ENCODE measurements around the gene CNOT10.
"Not testable (repeated sequence)": the region's sequence is repeated elsewhere in the genome, so short reads cannot be mapped to it uniquely, and the experiment has no call there.

Gene CNOT10

GRCh38 chr3:32691847-32692246 lies 6.9 kb downstream of the CNOT10 start:
- DNase-seq = no peak

DNA sequence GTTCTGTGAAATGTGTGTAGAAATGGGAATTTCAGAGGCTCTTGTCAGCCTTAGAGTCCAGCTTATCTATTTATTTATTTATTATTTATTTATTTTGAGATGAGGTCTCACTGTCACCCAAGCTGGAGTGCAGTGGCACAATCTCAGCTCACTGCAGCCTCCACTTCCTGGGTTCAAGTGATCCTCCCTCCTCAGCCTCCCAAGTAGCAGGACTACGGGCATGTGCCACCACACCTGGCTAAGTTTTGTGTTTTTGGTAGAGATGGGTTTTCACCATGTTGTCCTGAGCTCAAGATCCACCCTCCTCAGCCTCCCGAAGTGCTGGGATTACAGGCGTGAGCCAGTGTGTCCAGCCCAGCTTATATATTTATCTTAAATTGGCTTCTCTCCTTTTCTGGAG lies 11.5 kb downstream of the CNOT10 start:
- DNase-seq = no peak

DNA sequence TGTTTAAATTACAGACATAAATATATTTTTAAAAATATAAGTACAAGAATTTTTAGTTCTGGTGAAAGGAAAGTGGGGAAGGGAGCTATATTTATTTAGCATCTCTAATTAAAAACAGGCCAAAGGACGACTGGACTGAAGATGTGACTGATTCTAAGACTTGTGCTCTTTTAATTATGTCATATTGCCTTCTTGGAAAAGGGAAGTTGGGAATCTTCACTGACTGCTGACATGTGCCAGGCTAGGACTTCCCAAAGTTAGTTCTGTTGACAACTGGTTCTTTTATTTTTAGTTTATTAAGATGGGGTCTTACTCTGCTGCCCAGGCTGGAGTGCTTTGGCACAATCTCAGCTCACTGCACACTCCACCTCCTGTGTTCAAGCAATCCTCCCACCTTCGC lies 13.5 kb downstream of the CNOT10 start:
- no peak for DNase-seq

DNA sequence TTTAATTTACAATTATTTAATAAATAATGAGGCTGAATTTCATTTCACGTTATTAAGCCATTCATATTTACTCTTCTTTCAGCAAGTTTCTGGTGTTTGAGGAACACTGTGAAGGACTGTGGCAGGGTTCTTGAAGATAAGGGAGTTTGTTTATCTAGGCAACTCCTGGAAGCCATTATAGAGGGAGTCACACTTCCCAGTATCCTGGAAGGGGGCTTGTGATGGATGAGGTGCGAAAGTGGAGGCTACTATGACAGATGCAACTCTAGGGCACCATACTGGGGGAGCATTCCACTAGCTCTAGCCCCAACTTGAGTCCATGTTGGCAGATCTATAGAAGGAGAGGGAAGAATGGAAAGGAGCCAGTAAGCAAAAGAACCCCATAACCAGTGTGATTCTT lies 14.4 kb downstream of the CNOT10 start:
- DNase-seq = no peak

- no peak for DNase-seq
These were observed 15.3 kb downstream of the CNOT10 start for GRCh38 chr3:32700244-32700643.

DNA sequence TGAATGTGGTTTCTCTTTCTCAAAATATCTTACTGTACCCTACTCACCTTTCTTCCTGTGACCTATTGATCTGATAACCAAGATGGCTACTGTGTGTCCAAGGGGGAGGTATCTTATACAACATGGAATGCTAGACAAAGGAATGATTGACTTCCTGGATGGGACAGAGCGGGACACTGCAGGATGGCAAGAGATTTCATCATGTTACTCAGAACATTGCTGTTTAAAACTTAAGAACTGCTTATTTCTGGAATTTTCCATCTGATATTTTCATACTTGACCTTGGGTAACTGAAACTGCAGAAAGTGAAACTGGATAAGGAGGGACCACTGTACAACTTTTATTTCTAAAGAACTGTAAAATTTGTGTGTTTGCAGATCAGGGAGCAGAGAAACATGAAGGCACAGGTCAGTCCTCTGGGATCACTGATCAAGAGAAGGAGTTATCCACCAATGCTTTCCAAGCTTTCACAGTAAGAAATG lies 18.5 kb downstream of the CNOT10 start:
- no peak for DNase-seq

DNA sequence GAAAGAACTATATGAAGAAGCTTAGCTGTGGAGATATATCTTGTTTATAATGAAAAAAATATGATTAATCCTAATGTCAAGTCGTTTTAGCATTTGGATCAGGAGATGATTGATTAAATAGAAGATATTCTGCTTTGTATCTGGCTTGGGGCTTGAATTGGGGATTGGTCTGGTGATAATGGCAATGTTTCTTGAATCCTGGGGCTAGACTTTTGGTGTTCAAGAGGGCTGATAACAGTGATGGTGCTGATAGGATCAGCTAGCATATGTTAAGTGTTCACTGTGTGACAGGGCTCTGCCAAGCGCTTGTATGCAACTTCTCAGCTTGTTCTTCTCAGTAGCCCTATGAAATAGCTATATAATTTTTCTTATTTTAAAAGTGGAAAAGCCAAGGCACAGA lies 20.2 kb downstream of the CNOT10 start:
- DNase-seq = no peak

DNA sequence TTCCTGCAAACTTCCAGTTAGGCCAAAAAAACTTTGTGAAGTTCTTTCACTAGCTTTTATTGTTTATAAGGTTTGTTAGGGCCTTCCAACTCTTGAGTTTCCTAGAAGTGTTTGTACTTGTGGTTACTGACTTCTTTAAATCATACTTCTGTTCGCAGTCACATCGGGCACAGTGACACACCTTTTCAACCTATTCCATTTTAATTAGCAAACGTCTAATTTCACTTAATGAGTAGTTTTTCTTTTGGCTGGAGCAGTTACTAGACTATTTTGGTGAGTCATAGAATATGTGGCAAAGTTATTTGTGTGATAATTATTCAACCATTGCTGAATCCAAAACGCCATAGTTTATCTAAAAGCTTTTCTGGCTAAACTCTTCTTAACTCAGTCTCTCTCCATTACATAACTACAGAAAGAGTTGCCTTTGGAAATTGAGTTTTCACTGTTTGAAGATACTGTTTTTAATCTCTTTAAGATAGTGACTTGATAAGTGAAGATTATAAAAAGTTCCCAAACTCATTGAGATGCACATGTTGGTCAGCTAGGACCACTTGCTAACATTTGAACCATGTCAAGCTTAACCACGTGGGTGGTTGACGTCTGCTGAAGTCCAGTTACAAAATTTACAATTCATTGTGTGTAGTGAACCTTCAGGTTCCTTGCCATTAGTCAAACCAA lies 21.5 kb downstream of the CNOT10 start:
- DNase-seq = no peak

DNA sequence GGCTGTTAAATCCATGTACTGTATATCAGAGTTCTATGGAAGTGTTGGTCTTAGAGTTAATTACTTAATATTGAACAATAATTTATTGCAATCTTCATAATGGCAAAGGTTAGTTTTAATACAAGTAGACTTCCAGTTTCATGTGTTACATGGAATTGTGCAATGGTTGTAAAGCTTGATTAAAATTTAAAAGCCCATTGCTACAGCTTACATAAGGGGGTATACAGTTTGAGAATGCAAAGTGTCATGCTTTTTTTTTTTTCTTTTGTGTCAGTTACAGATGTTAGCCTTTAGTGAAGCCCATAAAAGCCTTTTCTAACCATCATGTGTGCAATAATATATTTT lies 22.0 kb downstream of the CNOT10 start:
- DNase-seq = no peak

- DNase-seq = no peak
These were observed 23.8 kb downstream of the CNOT10 start for GRCh38 chr3:32708672-32709283.

DNA sequence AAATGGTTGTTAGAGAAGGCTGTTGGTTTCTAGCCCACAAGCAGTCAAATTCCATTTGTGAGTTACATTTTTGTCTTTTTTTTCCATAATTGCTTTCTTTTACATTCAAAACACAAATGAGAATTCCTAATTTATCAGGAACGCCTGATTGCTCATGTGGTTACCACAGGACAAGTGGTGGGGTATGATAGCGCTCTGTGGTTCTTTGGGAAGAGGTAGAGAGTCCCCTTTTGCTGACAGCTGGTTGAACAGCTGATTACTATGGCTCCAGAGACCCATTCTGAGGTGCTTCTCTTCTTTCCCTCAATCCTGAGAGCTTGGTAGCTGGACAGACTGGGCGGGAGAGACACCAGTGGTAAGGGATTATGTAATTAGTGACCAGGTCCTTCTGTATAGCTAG lies 24.4 kb downstream of the CNOT10 start:
- no peak for DNase-seq

- DNase-seq = no peak
These were observed 27.6 kb downstream of the CNOT10 start for GRCh38 chr3:32712506-32713055.

GRCh38 chr3:32713181-32713580 lies 28.2 kb downstream of the CNOT10 start:
- DNase-seq = no peak

GRCh38 chr3:32719335-32719734 lies 34.3 kb downstream of the CNOT10 start:
- no peak for DNase-seq

DNA sequence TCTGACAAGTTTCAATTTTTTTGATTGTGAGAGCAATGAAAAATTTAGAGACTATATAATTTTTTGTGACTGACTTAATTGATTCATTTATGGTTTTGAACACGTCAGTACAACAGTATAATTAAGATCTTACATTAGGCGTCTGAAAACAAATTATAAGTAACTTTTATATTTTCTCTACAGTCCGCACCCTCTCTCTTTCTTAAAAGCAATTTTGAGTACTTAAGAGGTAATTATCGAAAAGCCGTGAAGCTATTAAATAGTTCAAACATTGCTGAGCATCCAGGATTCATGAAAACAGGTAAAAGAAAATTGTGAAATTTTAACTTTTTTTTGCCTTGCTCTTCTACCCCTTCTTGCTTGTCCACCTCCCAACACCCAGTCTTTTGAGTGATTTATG lies 34.9 kb downstream of the CNOT10 start:
- DNase-seq = no peak

GRCh38 chr3:32725721-32726120 lies 40.7 kb downstream of the CNOT10 start:
- DNase-seq = no peak

DNA sequence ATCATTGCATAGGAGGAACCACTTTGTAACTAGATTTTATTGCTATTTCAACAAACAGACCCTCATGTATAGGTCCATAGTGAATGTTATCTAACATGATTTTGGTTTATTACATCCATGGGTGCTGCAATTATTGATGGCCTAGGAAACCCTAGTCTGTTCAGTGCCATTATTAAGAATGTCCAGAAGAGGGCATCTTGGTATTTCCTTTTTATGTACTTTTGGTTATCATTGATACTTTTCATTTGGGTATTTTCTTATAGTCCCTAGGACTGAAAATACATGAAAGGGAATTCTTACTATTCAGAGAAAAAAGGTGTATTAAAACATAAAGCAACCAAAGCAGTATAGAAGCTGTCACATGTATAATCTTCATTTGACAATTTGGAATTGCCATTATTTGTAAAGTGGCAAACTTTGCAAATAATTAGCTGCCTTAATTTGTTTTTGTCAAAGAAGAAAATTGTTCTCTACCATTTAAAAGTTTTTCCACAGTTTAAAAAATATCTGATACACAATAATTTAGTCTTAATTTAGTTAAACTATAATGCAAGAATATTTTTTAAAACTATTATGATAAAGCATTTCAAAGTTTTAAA lies 48.7 kb downstream of the CNOT10 start:
- no peak for DNase-seq

GRCh38 chr3:32734756-32735155 lies 49.8 kb downstream of the CNOT10 start:
- DNase-seq = no peak

DNA sequence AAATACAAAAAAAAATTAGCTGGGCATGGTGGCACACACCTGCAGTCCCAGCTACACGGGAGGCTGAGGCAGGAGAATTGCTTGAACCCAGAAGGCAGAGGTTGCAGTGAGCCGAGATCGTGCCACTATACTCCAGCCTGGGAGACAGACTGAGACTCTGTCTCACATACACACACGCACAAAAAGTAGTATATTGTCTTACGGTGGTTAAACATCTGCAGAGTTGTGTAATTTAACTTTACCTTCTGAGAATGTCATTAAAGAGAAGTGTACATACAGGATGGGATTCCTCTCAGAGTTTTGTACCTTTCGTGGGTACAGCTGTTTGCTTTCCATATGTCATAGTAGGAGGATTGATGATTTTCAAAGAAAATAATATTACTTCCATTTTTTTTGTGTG lies 58.5 kb downstream of the CNOT10 start:
- not testable (repeated sequence) for DNase-seq

- DNase-seq = no peak
These were observed 58.9 kb downstream of the CNOT10 start for GRCh38 chr3:32743934-32744333.

DNA sequence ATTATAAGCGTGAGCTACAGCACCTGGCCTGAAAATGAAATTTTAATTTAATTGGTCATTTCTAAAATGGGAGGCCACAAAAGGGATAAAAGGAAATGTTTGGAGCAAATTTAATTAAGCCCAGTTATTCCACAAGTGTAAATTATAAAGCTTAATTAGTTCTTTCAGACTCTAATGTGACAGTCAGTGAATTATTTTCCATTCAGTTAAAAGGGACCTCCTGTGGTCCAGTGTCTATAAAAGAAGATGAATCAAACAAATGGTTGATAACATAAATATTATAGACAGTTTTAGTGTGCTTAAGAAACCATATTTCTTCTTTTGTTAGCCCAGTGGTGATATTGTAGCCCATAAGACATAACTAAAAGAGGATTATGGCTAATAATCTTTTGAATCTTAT lies 66.4 kb downstream of the CNOT10 start:
- DNase-seq = no peak

DNA sequence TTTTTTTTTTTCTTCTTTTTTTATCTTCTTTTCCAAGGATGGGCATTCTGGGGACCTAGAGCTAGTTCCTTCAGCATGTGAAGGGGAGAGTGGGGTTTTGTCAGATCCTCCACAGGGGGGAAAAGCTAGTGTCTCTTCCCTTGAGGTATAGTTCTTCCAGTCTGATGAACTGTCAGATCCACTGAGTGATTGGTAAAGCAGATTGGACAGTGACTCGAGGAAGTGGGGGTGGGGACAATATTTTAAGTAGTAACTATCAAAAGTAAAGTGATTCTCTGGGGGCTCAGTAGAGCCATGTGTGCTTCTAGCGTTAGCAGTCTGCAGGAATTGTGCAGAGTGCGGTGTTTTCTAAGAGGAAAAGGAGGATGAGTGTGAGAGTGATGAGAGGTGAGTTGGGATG lies 70.8 kb downstream of the CNOT10 start:
- no peak for DNase-seq

DNA sequence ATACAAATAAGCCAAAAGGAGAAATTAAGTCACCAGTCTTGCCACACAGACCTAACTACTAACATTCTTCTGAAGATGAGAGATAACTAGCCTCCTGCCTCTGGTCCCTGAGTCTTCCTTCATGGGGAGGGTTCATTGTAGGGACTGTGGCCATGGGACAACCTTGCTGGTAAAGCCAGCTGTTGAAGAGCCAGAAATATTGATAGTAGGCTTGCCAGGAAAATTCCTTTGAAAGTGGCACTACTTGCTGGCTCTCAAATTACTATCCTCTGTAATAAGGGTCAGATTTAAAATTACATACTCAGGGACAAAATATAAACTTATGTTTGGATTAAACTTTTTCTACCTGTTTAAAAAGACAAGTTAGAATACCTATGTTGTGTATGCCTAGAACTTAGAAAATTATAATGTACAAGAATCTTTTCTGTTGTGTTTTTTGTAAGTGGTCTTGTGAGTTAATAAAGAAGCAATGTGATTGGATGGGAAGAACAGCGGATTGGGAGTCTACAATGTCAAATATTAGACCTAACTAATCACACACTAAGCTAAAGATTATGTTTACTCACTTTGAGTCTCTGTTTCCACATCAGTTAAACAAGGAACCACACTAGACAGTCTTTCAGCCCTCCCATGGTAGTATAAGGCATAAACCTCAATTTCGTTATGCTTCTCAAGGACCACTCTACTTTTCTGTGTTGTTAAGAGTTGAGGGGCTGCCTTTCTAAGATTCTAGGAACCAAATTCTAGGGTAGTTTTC lies 72.8 kb downstream of the CNOT10 start:
- DNase-seq = no peak

GRCh38 chr3:32758375-32758753 lies 73.4 kb downstream of the CNOT10 start:
- DNase-seq = no peak

All from cortex of kidney (tissue), 1 donor.